Measurements from ENCODE around the gene UFC1.

DNA sequence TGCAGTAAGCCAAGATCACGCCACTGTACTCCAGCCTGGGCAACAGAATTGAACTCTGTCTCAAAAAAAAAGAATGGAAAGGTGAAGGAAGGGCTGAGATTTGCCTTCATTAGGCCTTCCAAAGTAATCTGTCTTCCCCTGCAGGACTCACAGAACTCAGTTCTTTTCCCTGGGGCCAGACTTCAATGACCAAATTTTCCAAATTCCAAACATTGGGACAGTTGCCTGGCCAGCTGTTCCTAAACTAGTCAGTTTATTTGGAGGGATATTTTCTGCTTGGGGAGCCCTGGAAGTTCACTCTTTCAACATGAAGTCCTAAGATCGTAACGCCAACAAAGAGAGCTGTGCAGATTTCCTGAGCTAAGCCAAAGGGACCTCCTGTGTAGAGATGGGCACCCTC lies 15.9 kb upstream of the UFC1 start:
- TF ChIP-seq POLR2A (IDR thresholded peaks at IDR 0.05) (no peak), EP300 (IDR thresholded peaks at IDR 0.05) (no peak)
- TF ChIP-seq, protein P1, sequence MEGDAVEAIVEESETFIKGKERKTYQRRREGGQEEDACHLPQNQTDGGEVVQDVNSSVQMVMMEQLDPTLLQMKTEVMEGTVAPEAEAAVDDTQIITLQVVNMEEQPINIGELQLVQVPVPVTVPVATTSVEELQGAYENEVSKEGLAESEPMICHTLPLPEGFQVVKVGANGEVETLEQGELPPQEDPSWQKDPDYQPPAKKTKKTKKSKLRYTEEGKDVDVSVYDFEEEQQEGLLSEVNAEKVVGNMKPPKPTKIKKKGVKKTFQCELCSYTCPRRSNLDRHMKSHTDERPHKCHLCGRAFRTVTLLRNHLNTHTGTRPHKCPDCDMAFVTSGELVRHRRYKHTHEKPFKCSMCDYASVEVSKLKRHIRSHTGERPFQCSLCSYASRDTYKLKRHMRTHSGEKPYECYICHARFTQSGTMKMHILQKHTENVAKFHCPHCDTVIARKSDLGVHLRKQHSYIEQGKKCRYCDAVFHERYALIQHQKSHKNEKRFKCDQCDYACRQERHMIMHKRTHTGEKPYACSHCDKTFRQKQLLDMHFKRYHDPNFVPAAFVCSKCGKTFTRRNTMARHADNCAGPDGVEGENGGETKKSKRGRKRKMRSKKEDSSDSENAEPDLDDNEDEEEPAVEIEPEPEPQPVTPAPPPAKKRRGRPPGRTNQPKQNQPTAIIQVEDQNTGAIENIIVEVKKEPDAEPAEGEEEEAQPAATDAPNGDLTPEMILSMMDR (IDR thresholded peaks at IDR 0.05) = no peak
